ENCODE results near the gene HSP90AA1.

The HSP90AA1 gene

DNA sequence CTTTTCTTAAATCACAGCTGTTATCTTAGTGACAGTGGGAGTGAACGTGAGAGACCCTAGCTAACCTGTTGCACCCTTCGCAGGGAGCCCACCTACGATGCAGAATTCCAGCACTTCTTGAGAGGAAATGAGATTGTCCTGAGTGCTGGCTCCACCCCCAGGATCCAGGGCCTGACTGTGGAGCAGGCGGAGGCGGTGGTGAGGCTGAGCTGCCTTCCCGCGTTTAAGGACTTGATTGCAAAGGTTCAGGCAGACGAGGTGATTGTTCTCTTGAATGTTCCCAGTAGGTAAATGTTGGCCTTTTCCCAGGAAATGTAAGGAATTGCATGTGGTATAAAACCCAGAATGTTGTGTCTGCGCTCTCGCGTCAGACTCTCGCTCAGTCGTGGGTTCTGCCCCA is 46.7 kb downstream of the HSP90AA1 start:
- no peak for DNase-seq (ENCODE audit: low spot score)

DNA sequence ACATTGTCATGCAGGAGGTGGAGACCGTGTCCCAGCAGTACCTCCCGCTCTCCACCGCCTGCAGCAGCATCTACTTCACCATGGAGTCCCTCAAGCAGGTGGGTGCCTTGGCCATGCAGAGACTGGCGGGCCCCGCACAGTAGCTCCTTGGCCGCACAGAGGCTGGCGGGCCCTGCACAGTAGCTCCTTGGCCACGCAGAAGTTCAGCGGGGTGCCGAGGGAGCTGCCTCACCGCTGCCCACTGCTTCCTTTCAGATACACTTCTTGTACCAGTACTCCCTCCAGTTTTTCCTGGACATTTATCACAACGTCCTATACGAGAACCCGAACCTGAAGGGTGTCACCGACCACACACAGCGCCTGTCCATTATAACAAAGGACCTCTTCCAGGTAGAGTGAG is 47.7 kb downstream of the HSP90AA1 start:
- no peak for DNase-seq (ENCODE audit: low spot score)

DNA sequence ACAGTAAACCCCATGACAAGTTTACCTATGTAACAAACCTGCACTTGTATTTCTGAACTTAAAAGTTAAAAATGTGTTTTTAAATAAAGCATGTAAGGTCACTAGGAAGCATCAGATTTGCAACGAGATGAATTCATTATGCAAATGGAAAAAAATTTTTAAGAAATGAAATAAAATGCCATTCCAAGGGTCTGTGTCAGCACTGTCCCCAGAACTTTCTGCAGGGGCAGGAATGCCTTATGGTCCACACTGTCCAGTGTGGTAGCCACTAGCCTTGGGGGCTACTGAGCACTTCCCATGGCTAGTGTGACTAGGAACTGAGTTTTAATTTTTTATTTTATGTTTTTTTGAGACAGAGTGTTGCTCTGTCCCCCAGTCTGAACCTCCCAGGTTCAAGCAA is 49.2 kb downstream of the HSP90AA1 start:
- no peak for DNase-seq (ENCODE audit: low spot score)

DNA sequence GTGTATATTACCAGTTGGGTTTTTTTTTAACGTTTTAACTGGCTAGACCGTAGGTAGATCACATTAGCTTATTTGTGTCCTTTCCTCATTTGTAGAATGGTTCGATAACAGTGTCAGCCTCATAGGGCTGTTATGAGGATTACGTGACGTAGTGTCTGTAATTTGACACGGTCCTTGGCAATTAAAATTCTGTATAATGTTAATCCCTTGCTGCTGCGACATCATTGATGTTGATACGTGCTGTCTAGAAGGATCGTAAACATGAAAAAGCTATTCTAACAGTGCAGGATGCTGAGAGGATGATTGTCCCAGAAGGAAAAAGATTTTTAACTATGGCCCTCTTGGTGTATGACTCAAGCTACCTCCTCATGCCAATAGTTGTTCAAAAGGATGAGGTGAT is 50.9 kb downstream of the HSP90AA1 start:
- DNase-seq (ENCODE audit: low spot score) = no peak

DNA sequence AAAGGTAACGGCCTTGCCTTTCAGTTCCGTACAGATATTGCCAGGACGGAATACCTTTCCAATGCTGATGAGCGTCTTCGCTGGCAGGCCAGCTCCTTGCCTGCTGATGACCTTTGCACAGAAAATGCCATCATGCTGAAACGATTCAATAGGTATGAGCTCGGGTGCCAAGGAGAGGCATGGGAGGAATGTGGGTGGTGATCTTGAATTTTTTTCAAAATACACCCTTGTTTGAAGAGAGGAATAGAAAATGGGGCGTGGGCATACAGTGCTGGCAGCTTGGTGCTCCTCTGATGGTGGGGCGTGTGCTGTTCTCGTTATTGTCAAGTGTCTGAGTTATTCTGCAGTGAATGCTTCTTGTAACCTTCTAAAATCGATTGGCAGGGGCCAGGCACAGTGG is 52.5 kb downstream of the HSP90AA1 start:
- DNase-seq (ENCODE audit: low spot score) = no peak

DNA sequence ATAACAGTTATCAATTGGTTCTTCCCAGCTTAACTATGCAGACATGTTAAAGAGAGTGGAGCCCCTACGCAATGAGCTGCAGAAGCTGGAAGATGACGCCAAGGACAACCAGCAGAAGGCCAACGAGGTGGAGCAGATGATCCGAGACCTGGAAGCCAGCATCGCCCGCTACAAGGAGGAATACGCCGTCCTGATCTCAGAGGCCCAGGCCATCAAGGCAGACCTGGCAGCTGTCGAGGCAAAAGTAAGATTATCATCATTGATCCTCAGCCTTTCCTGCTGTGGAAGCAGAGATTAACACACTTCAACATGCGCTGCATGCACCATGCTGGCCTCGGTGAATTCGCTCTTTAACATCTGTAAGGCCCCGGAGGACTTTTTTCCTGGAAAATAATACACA is 53.6 kb downstream of the HSP90AA1 start:
- no peak for DNase-seq (ENCODE audit: low spot score)

All from CD4-positive, alpha-beta T cell treated with Interleukin-6 at 100 ng/mL for 8 hours (primary cell).